GM23248 (cell line): Measurements from ENCODE around the gene STIM1.

Source experiments
- EZH2 ChIP-seq: fragments of 200-600 bp; sonication (generic); IDR thresholded peaks from 2 replicates; pipeline ENCODE4 v1.6.1; 2018; ENCODE audit warnings: antibody characterized with exemption, mild to moderate bottlenecking; ENCODE audit not compliant: insufficient read depth, poor library complexity, severe bottlenecking
- EZH2phosphoT487 ChIP-seq: fragments of 200-600 bp; sonication (generic); IDR thresholded peaks from 2 replicates; pipeline ENCODE4 v1.6.1; 2018; ENCODE audit warnings: antibody characterized with exemption, moderate library complexity, mild to moderate bottlenecking, low read depth; ENCODE audit not compliant: insufficient read depth

DNA sequence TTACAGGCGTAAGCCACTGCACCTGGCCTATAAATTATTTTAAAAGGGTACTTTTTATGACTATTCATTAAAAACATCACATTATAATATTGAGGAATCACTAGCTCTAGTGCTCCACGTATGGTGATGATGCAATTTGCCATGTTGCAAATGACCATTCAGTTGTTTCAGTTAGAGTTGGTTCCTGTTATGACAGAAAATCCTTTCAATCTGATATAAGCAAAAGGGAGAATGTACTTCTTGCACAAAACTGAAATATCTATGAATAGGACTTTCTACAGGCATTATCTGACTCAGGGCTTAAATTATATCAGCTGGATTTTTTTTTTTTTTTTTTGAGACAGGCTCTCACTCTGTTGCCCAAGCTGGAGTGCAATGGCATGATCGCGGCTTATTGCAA is 193.5 kb downstream of the STIM1 start:
- TF ChIP-seq EZH2 (no peak), EZH2phosphoT487 (no peak)
